ENCODE measurements around the gene VPS18. TPM values are rescaled to one million over a fixed set of nuclear protein-coding genes. Genes with fewer than 3 reads are reported as not detected.

The VPS18 gene
- total RNA-seq, 1 donor from 2014 or later = 8.0 TPM

GRCh38 chr15:40875991-40876730 is 18.1 kb upstream of the VPS18 start:
- no peak overlapping the region for H3K4me3 Mint-ChIP-seq
- DNase-seq (ENCODE audit: low spot score) = no peak
- peaks cover 5% of the 10 kb centered on the region for H3K4me1 Mint-ChIP-seq

DNA sequence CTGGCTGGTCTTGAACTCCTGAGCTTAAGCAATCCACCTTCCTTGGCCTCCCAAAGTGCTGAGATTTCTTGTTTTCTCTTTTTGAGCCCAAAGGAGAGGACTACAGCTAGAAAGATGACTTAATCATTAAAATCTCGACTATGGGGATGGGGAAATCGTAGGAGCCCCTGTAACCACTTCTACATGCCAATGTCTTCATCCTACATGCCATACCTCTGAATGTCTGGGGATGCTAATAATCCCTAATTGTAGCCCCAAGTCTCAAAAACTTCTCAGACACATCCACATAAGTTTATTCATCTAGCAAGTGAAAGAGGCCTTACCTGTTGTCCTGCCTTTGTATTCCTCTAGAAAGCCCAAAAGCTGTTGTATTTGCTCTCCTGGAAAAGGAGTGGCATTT is 16.6 kb upstream of the VPS18 start:
- Histone ChIP-seq H3K4me3 (no peak overlapping the region), H3K27me3 (peaks cover 22% of the 10 kb centered on the region), H3K79me2 (ENCODE audit: low read depth) (no peaks in the 10 kb centered on the region), H3K9ac (no peak overlapping the region), H3K27ac (no peak overlapping the region), H3K9me3 (ENCODE audit: low read depth) (no peaks in the 10 kb centered on the region), H3K4me1 (peaks cover 4% of the 10 kb centered on the region), H4K20me1 (ENCODE audit: low read depth) (peaks cover 3% of the 10 kb centered on the region), H3K36me3 (no peaks in the 10 kb centered on the region), H3F3A (ENCODE audit: low read depth) (peaks cover 6% of the 10 kb centered on the region), H2AFZ (replicated peaks) (no peak overlapping the region), H3K4me2 (no peak overlapping the region)
- Mint-ChIP-seq H3K4me3 (no peak overlapping the region), H3K27me3 (ENCODE audit: insufficient read depth, low read depth) (peaks cover 14% of the 10 kb centered on the region), H3K36me3 (no peaks in the 10 kb centered on the region), H3K9me3 (no peaks in the 10 kb centered on the region), H3K4me1 (peaks cover 5% of the 10 kb centered on the region), H3K27ac (no peak overlapping the region)
- TF ChIP-seq, protein P1, sequence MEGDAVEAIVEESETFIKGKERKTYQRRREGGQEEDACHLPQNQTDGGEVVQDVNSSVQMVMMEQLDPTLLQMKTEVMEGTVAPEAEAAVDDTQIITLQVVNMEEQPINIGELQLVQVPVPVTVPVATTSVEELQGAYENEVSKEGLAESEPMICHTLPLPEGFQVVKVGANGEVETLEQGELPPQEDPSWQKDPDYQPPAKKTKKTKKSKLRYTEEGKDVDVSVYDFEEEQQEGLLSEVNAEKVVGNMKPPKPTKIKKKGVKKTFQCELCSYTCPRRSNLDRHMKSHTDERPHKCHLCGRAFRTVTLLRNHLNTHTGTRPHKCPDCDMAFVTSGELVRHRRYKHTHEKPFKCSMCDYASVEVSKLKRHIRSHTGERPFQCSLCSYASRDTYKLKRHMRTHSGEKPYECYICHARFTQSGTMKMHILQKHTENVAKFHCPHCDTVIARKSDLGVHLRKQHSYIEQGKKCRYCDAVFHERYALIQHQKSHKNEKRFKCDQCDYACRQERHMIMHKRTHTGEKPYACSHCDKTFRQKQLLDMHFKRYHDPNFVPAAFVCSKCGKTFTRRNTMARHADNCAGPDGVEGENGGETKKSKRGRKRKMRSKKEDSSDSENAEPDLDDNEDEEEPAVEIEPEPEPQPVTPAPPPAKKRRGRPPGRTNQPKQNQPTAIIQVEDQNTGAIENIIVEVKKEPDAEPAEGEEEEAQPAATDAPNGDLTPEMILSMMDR (IDR thresholded peaks at IDR 0.05) = no peak
- no peak for TF ChIP-seq EZH2 (IDR thresholded peaks at IDR 0.05)
- TF ChIP-seq EZH2phosphoT487 (IDR thresholded peaks at IDR 0.05) = no peak
- DNase-seq (ENCODE audit: low spot score) = no peak

More at GRCh38 chr15:40875991-40876730, 18.1 kb upstream of the VPS18 start:
- Histone ChIP-seq H2AFZ (replicated peaks) (no peak overlapping the region), H3K4me3 (no peak overlapping the region), H3K9me3 (ENCODE audit: low read depth) (no peaks in the 10 kb centered on the region), H4K20me1 (ENCODE audit: low read depth) (peaks cover 4% of the 10 kb centered on the region), H3K4me1 (peaks cover 4% of the 10 kb centered on the region), H3F3A (ENCODE audit: low read depth) (peaks cover 9% of the 10 kb centered on the region), H3K27me3 (peaks cover 29% of the 10 kb centered on the region), H3K36me3 (no peaks in the 10 kb centered on the region), H3K79me2 (ENCODE audit: low read depth) (no peaks in the 10 kb centered on the region), H3K27ac (no peak overlapping the region), H3K4me2 (no peak overlapping the region), H3K9ac (no peak overlapping the region)
- Mint-ChIP-seq H3K9me3 (no peaks in the 10 kb centered on the region), H3K27me3 (ENCODE audit: insufficient read depth, low read depth) (peaks cover 21% of the 10 kb centered on the region), H3K36me3 (no peaks in the 10 kb centered on the region), H3K27ac (no peak overlapping the region)
- TF ChIP-seq, protein P1 (IDR thresholded peaks at IDR 0.05) = no peak
- no peak for TF ChIP-seq EZH2phosphoT487 (IDR thresholded peaks at IDR 0.05)
- no peak for TF ChIP-seq EZH2 (IDR thresholded peaks at IDR 0.05)

GRCh38 chr15:40878785-40879184 is 15.5 kb upstream of the VPS18 start:
- Histone ChIP-seq H3K4me2 (no peak overlapping the region), H3K9ac (no peak overlapping the region), H3F3A (ENCODE audit: low read depth) (no peaks in the 10 kb centered on the region), H4K20me1 (ENCODE audit: low read depth) (no peaks in the 10 kb centered on the region), H3K27ac (no peak overlapping the region), H2AFZ (replicated peaks) (no peak overlapping the region), H3K36me3 (no peaks in the 10 kb centered on the region), H3K4me1 (peaks cover 4% of the 10 kb centered on the region), H3K9me3 (ENCODE audit: low read depth) (no peaks in the 10 kb centered on the region), H3K27me3 (peaks cover 11% of the 10 kb centered on the region), H3K4me3 (no peak overlapping the region), H3K79me2 (ENCODE audit: low read depth) (no peaks in the 10 kb centered on the region)
- TF ChIP-seq EZH2 (IDR thresholded peaks at IDR 0.05) = no peak
- no peak for TF ChIP-seq EZH2phosphoT487 (IDR thresholded peaks at IDR 0.05)
- TF ChIP-seq, protein P1 (IDR thresholded peaks at IDR 0.05) = no peak
- Mint-ChIP-seq H3K27ac (no peak overlapping the region), H3K9me3 (peaks cover 2% of the 10 kb centered on the region), H3K4me3 (no peak overlapping the region), H3K36me3 (no peaks in the 10 kb centered on the region), H3K27me3 (ENCODE audit: insufficient read depth, low read depth) (peaks cover 8% of the 10 kb centered on the region), H3K4me1 (peaks cover 5% of the 10 kb centered on the region)
- DNase-seq (ENCODE audit: low spot score) = no peak

Data from neural progenitor cell (in vitro differentiated cells).